HEK293T (cell line): Measurements from ENCODE around the gene ANP32B.

Experiments
- ARNT ChIP-seq: fragments of 450-650 bp; IDR thresholded peaks from 2 replicates; pipeline ENCODE4 v1.6.1; 2017; ENCODE audit warnings: mild to moderate bottlenecking
- CTBP1 ChIP-seq: fragments of 450-650 bp; IDR thresholded peaks from 2 replicates; pipeline ENCODE4 v1.6.1; 2016; ENCODE audit warnings: borderline replicate concordance
- ELF4 ChIP-seq: fragments of 450-650 bp; IDR thresholded peaks from 2 replicates; pipeline ENCODE4 v1.6.1; 2017; ENCODE audit warnings: antibody characterized with exemption
- FOXA1 ChIP-seq: fragments of 450-650 bp; IDR thresholded peaks from 2 replicates; pipeline ENCODE4 v1.6.1; 2016; ENCODE audit warnings: mild to moderate bottlenecking
- FOXK2 ChIP-seq: fragments of 450-650 bp; IDR thresholded peaks from 2 replicates; pipeline ENCODE4 v1.6.1; 2016; ENCODE audit warnings: mild to moderate bottlenecking
- HDGF ChIP-seq: fragments of 450-650 bp; IDR thresholded peaks from 2 replicates; pipeline ENCODE4 v1.6.1; 2017; ENCODE audit warnings: antibody characterized with exemption, borderline replicate concordance
- L3MBTL2 ChIP-seq: fragments of 450-650 bp; conservative IDR thresholded peaks from 2 replicates; pipeline ENCODE4 v1.6.1; 2016; ENCODE audit warnings: mild to moderate bottlenecking
- NFRKB ChIP-seq: fragments of 450-650 bp; IDR thresholded peaks from 2 replicates; pipeline ENCODE4 v1.6.1; 2016; ENCODE audit warnings: mild to moderate bottlenecking, moderate library complexity
- PKNOX1 ChIP-seq: fragments of 450-650 bp; IDR thresholded peaks from 2 replicates; pipeline ENCODE4 v1.6.1; 2016
- SP1 ChIP-seq: fragments of 450-650 bp; IDR thresholded peaks from 2 replicates; pipeline ENCODE4 v1.6.1; 2017
- SUZ12 ChIP-seq: fragments of 450-650 bp; IDR thresholded peaks from 2 replicates; pipeline ENCODE4 v1.6.1; 2016; ENCODE audit warnings: mild to moderate bottlenecking
- TARDBP ChIP-seq: fragments of 450-650 bp; IDR thresholded peaks from 2 replicates; pipeline ENCODE4 v1.6.1; 2016
- ZNF384 ChIP-seq: fragments of 450-650 bp; IDR thresholded peaks from 2 replicates; pipeline ENCODE4 v1.6.1; 2016

- TF ChIP-seq NFRKB: no peak
- no peak for TF ChIP-seq FOXA1
- TF ChIP-seq L3MBTL2: no peak
- no peak for TF ChIP-seq SP1
- no peak for TF ChIP-seq FOXK2
- no peak for TF ChIP-seq ELF4
- no peak for TF ChIP-seq SUZ12
- TF ChIP-seq PKNOX1: no peak
- TF ChIP-seq TARDBP: no peak
- TF ChIP-seq HDGF: no peak
- no peak for TF ChIP-seq ZNF384
- no peak for TF ChIP-seq CTBP1
- no peak for TF ChIP-seq ARNT
These were observed 2.0 kb upstream of the ANP32B start for GRCh38 chr9:97980918-97981845.
